Activated B cell treated with CpG ODN at 0.5 μM for 24 hours (primary cell): Measurements from ENCODE around the gene OGFOD1. TPM values are rescaled to one million over a fixed set of nuclear protein-coding genes. Genes with fewer than 3 reads are reported as not detected.
A peak's percentile ranks its signal among the peaks of the same experiment; 100 is the strongest.

Source experiments
- ATAC-seq: fragments of 200-7000 bp; cut with Tn5 transposase; one replicate; pipeline ENCODE4 v1.10.0; 2021; ENCODE audit warnings: low read depth, mild to moderate bottlenecking, moderate library complexity
- CTCF ChIA-PET: fragments of 350-600 bp; sonication (Branson Sonifier 250); formaldehyde crosslinking; loops from one replicate; lab custom pipeline; 2021; ENCODE audit warnings: antibody characterized with exemption; lab: Charles Lee
- POLR2A ChIA-PET: fragments of 350-600 bp; sonication (Branson Sonifier 250); formaldehyde crosslinking; loops from one replicate; lab custom pipeline; 2021; ENCODE audit warnings: antibody characterized with exemption; lab: Charles Lee
- DNase-seq: peaks from one replicate; pipeline ENCODE4 v3.0.0; 2022
- H3K27ac Mint-ChIP-seq: one replicate; pipeline ENCODE4 v1.8.0; 2020; ENCODE audit warnings: mixed read lengths
- H3K27me3 Mint-ChIP-seq: one replicate; pipeline ENCODE4 v1.8.0; 2021; ENCODE audit warnings: mixed read lengths
- H3K36me3 Mint-ChIP-seq: one replicate; pipeline ENCODE4 v1.8.0; 2021; ENCODE audit warnings: low read depth, mixed read lengths
- H3K4me1 Mint-ChIP-seq: one replicate; pipeline ENCODE4 v1.8.0; 2021; ENCODE audit warnings: mixed read lengths
- H3K4me3 Mint-ChIP-seq: one replicate; pipeline ENCODE4 v1.8.0; 2020; ENCODE audit warnings: mild to moderate bottlenecking, mixed read lengths
- H3K9me3 Mint-ChIP-seq: one replicate; pipeline ENCODE4 v1.8.0; 2020; ENCODE audit warnings: mixed read lengths
- CTCF ChIP-seq: fragments of 200-600 bp; IDR thresholded peaks from one replicate; pipeline ENCODE4 v1.8.0; 2022; ENCODE audit warnings: antibody characterized with exemption, mild to moderate bottlenecking
- intact Hi-C: fragments of 100-400 bp; cut with micrococcal nuclease; formaldehyde crosslinking; loops from one replicate; pipeline ENCODE4 v1.15.1; 2024
- total RNA-seq: library from RNA; stranded (reverse); gene quantifications from 2 replicates; pipeline ENCODE4 v1.2.3, GENCODE V29; 2022

OGFOD1 gene
- total RNA-seq: 45.6 and 51.8 TPM in 2 replicates

- intact Hi-C loops: loop anchor here (1.0 kb wide), 5 partner anchors 26 to 735 kb away; partner anchors contain the start of genes AMFR, PSME3IP1 and RSPRY1
- ChIA-PET CTCF (interaction anchor here (1.0 to 1.5 kb wide), 3 partner anchors 23 to 250 kb away, joined by 4 to 5 read pairs (median 4); no protein-coding TSS in a partner anchor), POLR2A (interaction anchor here (0.5 to 1.4 kb wide), 12 partner anchors 9 to 735 kb away, joined by 3 to 9 read pairs (median 4); partner anchors contain the start of genes BBS2, PSME3IP1 and RSPRY1)
- H3K27ac Mint-ChIP-seq: peak within 1 kb of the TSS; percentile 97
- H3K27me3 Mint-ChIP-seq: no peaks in the 10 kb centered on the region
- H3K36me3 Mint-ChIP-seq: peaks cover 61% of the 10 kb centered on the region
- H3K4me3 Mint-ChIP-seq: peak within 1 kb of the TSS; percentile 99
- TF ChIP-seq CTCF: no peak
- DNase-seq (peak; percentile 73), ATAC-seq (peak; percentile 99)
- no peaks in the 10 kb centered on the region for H3K9me3 Mint-ChIP-seq
- H3K4me1 Mint-ChIP-seq: peaks cover 41% of the 10 kb centered on the region
These were observed at the start of gene OGFOD1, which contains the start of gene NUDT21 for GRCh38 chr16:56450986-56451752. OGFOD1 (plus strand) TSS chr16:56451554; CDS start chr16:56451613, 59 bp downstream. NUDT21 (minus strand) TSS chr16:56451332; CDS start chr16:56451202, 130 bp downstream.

GRCh38 chr16:56405977-56406672 is 45.2 kb upstream of the OGFOD1 start:
- H3K4me3 Mint-ChIP-seq: no peak overlapping the region
- intact Hi-C loops: loop anchor here (1.0 kb wide), 1 partner anchor 18 kb away; no protein-coding TSS in a partner anchor
- CTCF ChIA-PET: interaction anchor here (1.1 kb wide), 1 partner anchor 18 kb away, joined by 3 read pairs; no protein-coding TSS in a partner anchor
- H3K9me3 Mint-ChIP-seq: no peaks in the 10 kb centered on the region
- H3K4me1 Mint-ChIP-seq: peaks cover 2% of the 10 kb centered on the region
- POLR2A ChIA-PET: interaction anchor here (0.7 to 1.0 kb wide), 2 partner anchors 14 to 15 kb away, joined by 3 to 4 read pairs; no protein-coding TSS in a partner anchor
- no peaks in the 10 kb centered on the region for H3K27me3 Mint-ChIP-seq
- peaks cover 71% of the 10 kb centered on the region for H3K36me3 Mint-ChIP-seq
- H3K27ac Mint-ChIP-seq: no peak overlapping the region
- ATAC-seq (no peak), DNase-seq (no peak)
- TF ChIP-seq CTCF: no peak

GRCh38 chr16:56408379-56409098 is 42.8 kb upstream of the OGFOD1 start:
- ChIA-PET CTCF (no interaction called here), POLR2A (no interaction called here)
- ATAC-seq (no peak), DNase-seq (no peak)
- peak overlapping the region; percentile 2 for H3K27ac Mint-ChIP-seq
- H3K4me3 Mint-ChIP-seq: no peak overlapping the region
- peaks cover 74% of the 10 kb centered on the region for H3K36me3 Mint-ChIP-seq
- TF ChIP-seq CTCF: no peak
- no peaks in the 10 kb centered on the region for H3K9me3 Mint-ChIP-seq
- no peaks in the 10 kb centered on the region for H3K27me3 Mint-ChIP-seq
- H3K4me1 Mint-ChIP-seq: peaks cover 4% of the 10 kb centered on the region
- intact Hi-C loops: no loop called here

- H3K4me3 Mint-ChIP-seq: no peak overlapping the region
- H3K4me1 Mint-ChIP-seq: peaks cover 7% of the 10 kb centered on the region
- no peak for DNase-seq
- CTCF ChIA-PET: no interaction called here
- no peak for TF ChIP-seq CTCF
- no peak overlapping the region for H3K27ac Mint-ChIP-seq
- H3K27me3 Mint-ChIP-seq: no peaks in the 10 kb centered on the region
- POLR2A ChIA-PET: no interaction called here
- peaks cover 76% of the 10 kb centered on the region for H3K36me3 Mint-ChIP-seq
- ATAC-seq: no peak
- intact Hi-C loops: no loop called here
- H3K9me3 Mint-ChIP-seq: no peaks in the 10 kb centered on the region
These were observed 42.2 kb upstream of the OGFOD1 start for GRCh38 chr16:56409195-56409594.
